Stimulated activated memory B cell treated with anti-CD40 and anti-IgM and Interleukin-4, amounts not matched to agents 10 μg/mL and 1 μg/mL and 100 μg/mL, for 72 hours (primary cell): ENCODE data around the gene TMEM120B.
"Not testable (repeated sequence)": the region's sequence is repeated elsewhere in the genome, so short reads cannot be mapped to it uniquely, and the experiment has no call there.

Experiments
- ATAC-seq: fragments of 150-1000 bp; cut with Tn5 transposase; 2 replicates; pipeline ENCODE4 v1.10.0; 2021
- H3K27ac Mint-ChIP-seq: one replicate; pipeline ENCODE4 v1.8.0; 2022; ENCODE audit warnings: mild to moderate bottlenecking, mixed read lengths
- H3K27me3 Mint-ChIP-seq: one replicate; pipeline ENCODE4 v1.8.0; 2022; ENCODE audit warnings: mixed read lengths
- H3K36me3 Mint-ChIP-seq: one replicate; pipeline ENCODE4 v1.8.0; 2022; ENCODE audit warnings: mixed read lengths
- H3K4me1 Mint-ChIP-seq: one replicate; pipeline ENCODE4 v1.8.0; 2022; ENCODE audit warnings: mixed read lengths
- H3K4me3 Mint-ChIP-seq: one replicate; pipeline ENCODE4 v1.8.0; 2022; ENCODE audit warnings: mild to moderate bottlenecking, moderate library complexity, mixed read lengths
- H3K9me3 Mint-ChIP-seq: one replicate; pipeline ENCODE4 v1.8.0; 2022; ENCODE audit warnings: mixed read lengths

Gene TMEM120B

GRCh38 chr12:121717041-121717699 lies 4.6 kb downstream of the TMEM120B start:
- no peaks in the 10 kb centered on the region for H3K9me3 Mint-ChIP-seq
- H3K36me3 Mint-ChIP-seq = peaks cover 20% of the 10 kb centered on the region
- H3K4me3 Mint-ChIP-seq = no peak overlapping the region
- no peaks in the 10 kb centered on the region for H3K27me3 Mint-ChIP-seq
- no peak overlapping the region for H3K27ac Mint-ChIP-seq
- peaks cover 21% of the 10 kb centered on the region for H3K4me1 Mint-ChIP-seq
- no peak for ATAC-seq

DNA sequence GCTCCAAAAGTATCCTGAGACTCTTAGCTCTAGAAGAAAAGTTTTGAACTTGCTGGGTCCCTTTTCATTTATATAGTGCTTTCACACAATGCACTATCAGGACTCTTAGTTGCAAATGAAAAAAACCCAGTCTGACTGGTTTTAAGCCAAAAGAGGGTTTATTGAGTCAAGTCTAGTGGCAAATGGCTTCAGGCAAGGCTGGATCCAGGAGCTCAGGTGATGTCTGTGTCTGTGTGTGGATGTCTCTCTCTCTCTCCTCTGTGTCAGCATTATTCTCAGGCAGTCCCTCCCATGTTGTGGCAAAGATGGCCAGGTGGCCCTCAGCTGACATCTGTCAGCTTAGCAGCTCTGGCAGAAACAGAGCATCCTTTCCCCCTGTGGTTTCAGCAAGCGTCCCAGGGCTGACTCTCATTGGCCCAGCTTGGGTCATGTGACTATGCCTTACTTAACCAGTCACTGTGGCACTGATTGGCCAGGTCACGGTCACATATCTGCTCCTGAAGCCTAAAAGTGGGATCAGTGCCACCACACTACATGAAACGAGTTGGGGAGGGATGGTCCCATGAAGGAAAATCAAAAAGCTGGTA lies 6.2 kb downstream of the TMEM120B start:
- no peaks in the 10 kb centered on the region for H3K27me3 Mint-ChIP-seq
- ATAC-seq = no peak
- peaks cover 11% of the 10 kb centered on the region for H3K4me1 Mint-ChIP-seq
- no peak overlapping the region for H3K27ac Mint-ChIP-seq
- no peak overlapping the region for H3K4me3 Mint-ChIP-seq
- H3K9me3 Mint-ChIP-seq = no peaks in the 10 kb centered on the region
- H3K36me3 Mint-ChIP-seq = peaks cover 26% of the 10 kb centered on the region

- ATAC-seq = no peak
- H3K9me3 Mint-ChIP-seq = no peaks in the 10 kb centered on the region
- peaks cover 25% of the 10 kb centered on the region for H3K36me3 Mint-ChIP-seq
- no peak overlapping the region for H3K27ac Mint-ChIP-seq
- no peaks in the 10 kb centered on the region for H3K27me3 Mint-ChIP-seq
- no peaks in the 10 kb centered on the region for H3K4me1 Mint-ChIP-seq
- no peak overlapping the region for H3K4me3 Mint-ChIP-seq
Observed at GRCh38 chr12:121719926-121720414, 7.4 kb downstream of the TMEM120B start.

- Mint-ChIP-seq H3K27ac (no peak overlapping the region), H3K36me3 (peaks cover 25% of the 10 kb centered on the region), H3K4me3 (no peak overlapping the region), H3K27me3 (no peaks in the 10 kb centered on the region), H3K4me1 (no peaks in the 10 kb centered on the region), H3K9me3 (no peaks in the 10 kb centered on the region)
- no peak for ATAC-seq
Observed at GRCh38 chr12:121720762-121721161, 8.2 kb downstream of the TMEM120B start.

- Mint-ChIP-seq H3K9me3 (no peaks in the 10 kb centered on the region), H3K36me3 (peaks cover 25% of the 10 kb centered on the region), H3K4me1 (no peaks in the 10 kb centered on the region), H3K27me3 (no peaks in the 10 kb centered on the region), H3K27ac (no peak overlapping the region), H3K4me3 (no peak overlapping the region)
- ATAC-seq = no peak
Observed at GRCh38 chr12:121722511-121722910, 10.0 kb downstream of the TMEM120B start.

DNA sequence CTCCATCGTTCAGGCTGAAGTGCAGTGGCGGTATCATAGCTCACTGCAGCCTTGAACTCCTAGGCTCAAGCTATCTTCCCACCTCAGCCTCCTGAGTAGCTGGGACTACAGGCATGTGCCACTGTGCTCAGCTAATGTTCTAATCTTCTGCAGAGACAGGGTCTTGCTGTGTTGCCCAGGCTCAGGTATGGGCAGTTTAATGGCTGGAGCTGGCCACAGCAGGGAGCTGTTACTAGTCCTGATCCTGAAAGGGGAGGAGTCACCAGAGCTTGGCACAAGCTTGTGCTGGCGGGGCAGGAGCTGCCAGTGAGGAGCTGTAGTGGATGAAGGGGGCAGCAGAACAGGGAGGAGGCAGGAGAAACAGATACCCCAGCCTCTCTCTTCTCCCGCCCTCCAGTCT lies 10.6 kb downstream of the TMEM120B start:
- H3K27ac Mint-ChIP-seq = no peak overlapping the region
- H3K4me3 Mint-ChIP-seq = no peak overlapping the region
- peaks cover 25% of the 10 kb centered on the region for H3K36me3 Mint-ChIP-seq
- ATAC-seq = no peak
- no peaks in the 10 kb centered on the region for H3K27me3 Mint-ChIP-seq
- H3K9me3 Mint-ChIP-seq = no peaks in the 10 kb centered on the region
- no peaks in the 10 kb centered on the region for H3K4me1 Mint-ChIP-seq

- Mint-ChIP-seq H3K27ac (no peak overlapping the region), H3K4me1 (no peaks in the 10 kb centered on the region)
Observed at GRCh38 chr12:121724925-121725324, 12.4 kb downstream of the TMEM120B start.

DNA sequence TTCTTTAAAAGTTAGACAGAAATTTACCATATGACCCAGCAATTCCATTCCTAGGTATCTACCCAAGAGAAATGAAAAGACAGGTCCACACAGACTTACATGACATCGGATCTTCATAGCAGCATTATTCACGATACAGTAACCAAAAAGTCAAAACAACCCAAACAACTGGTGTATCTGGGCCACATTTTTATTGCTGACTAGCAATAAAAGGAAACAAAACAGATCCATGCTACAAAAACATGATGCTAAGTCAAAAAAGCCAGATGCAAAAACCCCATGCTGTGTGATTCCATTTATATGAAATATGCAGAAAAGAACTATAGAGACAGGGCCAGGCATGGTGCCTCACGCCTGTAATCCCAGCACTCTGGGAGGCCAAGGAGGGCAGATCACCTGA lies 12.9 kb downstream of the TMEM120B start:
- no peaks in the 10 kb centered on the region for H3K27me3 Mint-ChIP-seq
- H3K4me3 Mint-ChIP-seq = no peak overlapping the region
- no peak for ATAC-seq
- no peaks in the 10 kb centered on the region for H3K9me3 Mint-ChIP-seq
- no peak overlapping the region for H3K27ac Mint-ChIP-seq
- H3K4me1 Mint-ChIP-seq = no peaks in the 10 kb centered on the region
- H3K36me3 Mint-ChIP-seq = peaks cover 20% of the 10 kb centered on the region

More at GRCh38 chr12:121724925-121725324, 12.4 kb downstream of the TMEM120B start:
- H3K9me3 Mint-ChIP-seq = no peaks in the 10 kb centered on the region
- peaks cover 20% of the 10 kb centered on the region for H3K36me3 Mint-ChIP-seq
- ATAC-seq = no peak
- no peaks in the 10 kb centered on the region for H3K27me3 Mint-ChIP-seq
- H3K4me3 Mint-ChIP-seq = no peak overlapping the region

- H3K9me3 Mint-ChIP-seq = no peaks in the 10 kb centered on the region
- no peak for ATAC-seq
- H3K27ac Mint-ChIP-seq = no peak overlapping the region
- H3K4me1 Mint-ChIP-seq = no peaks in the 10 kb centered on the region
- peaks cover 14% of the 10 kb centered on the region for H3K36me3 Mint-ChIP-seq
- no peaks in the 10 kb centered on the region for H3K27me3 Mint-ChIP-seq
- no peak overlapping the region for H3K4me3 Mint-ChIP-seq
Observed at GRCh38 chr12:121729021-121729420, 16.5 kb downstream of the TMEM120B start.

GRCh38 chr12:121731473-121731872 lies 18.9 kb downstream of the TMEM120B start:
- no peak overlapping the region for H3K4me3 Mint-ChIP-seq
- ATAC-seq = no peak

GRCh38 chr12:121733849-121734248 lies 21.3 kb downstream of the TMEM120B start:
- Mint-ChIP-seq H3K27ac (no peak overlapping the region), H3K9me3 (no peaks in the 10 kb centered on the region), H3K27me3 (no peaks in the 10 kb centered on the region), H3K36me3 (peaks cover 4% of the 10 kb centered on the region), H3K4me1 (no peaks in the 10 kb centered on the region), H3K4me3 (no peak overlapping the region)
- ATAC-seq = no peak

More at GRCh38 chr12:121731473-121731872, 18.9 kb downstream of the TMEM120B start:
- Mint-ChIP-seq H3K27ac (no peak overlapping the region), H3K27me3 (no peaks in the 10 kb centered on the region), H3K9me3 (no peaks in the 10 kb centered on the region), H3K36me3 (no peaks in the 10 kb centered on the region), H3K4me1 (no peaks in the 10 kb centered on the region)

GRCh38 chr12:121738340-121738858 lies 25.8 kb downstream of the TMEM120B start:
- H3K4me3 Mint-ChIP-seq = no peak overlapping the region
- no peak for ATAC-seq
- H3K9me3 Mint-ChIP-seq = no peaks in the 10 kb centered on the region
- H3K4me1 Mint-ChIP-seq = no peaks in the 10 kb centered on the region
- no peaks in the 10 kb centered on the region for H3K27me3 Mint-ChIP-seq
- H3K36me3 Mint-ChIP-seq = peaks cover 4% of the 10 kb centered on the region
- H3K27ac Mint-ChIP-seq = no peak overlapping the region

GRCh38 chr12:121740847-121741246 lies 28.3 kb downstream of the TMEM120B start:
- Mint-ChIP-seq H3K4me1 (no peaks in the 10 kb centered on the region), H3K27me3 (no peaks in the 10 kb centered on the region), H3K4me3 (no peak overlapping the region), H3K9me3 (no peaks in the 10 kb centered on the region), H3K36me3 (peaks cover 8% of the 10 kb centered on the region), H3K27ac (no peak overlapping the region)
- ATAC-seq = no peak

DNA sequence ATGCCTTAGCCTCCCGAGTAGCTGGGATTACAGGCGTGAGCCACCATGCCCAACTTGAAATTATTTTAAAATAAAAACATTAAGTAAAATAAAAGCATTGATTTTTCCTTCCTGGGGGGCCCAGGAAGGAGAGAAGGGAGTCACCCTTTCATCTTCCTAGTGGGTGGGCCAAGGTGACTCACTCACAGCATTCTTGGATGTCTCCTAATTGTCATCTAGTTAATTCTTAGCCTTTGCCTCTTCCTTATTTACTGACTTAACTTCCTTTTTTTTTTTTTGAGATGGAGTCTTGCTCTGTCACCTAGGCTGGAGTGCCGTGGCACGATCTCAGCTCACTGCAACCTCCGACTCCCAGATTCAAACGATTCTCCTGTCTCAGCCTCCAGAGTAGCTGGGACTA lies 29.2 kb downstream of the TMEM120B start:
- Mint-ChIP-seq H3K4me1 (no peaks in the 10 kb centered on the region), H3K27ac (no peak overlapping the region), H3K36me3 (peaks cover 8% of the 10 kb centered on the region), H3K4me3 (no peak overlapping the region), H3K9me3 (no peaks in the 10 kb centered on the region), H3K27me3 (no peaks in the 10 kb centered on the region)
- ATAC-seq = no peak

DNA sequence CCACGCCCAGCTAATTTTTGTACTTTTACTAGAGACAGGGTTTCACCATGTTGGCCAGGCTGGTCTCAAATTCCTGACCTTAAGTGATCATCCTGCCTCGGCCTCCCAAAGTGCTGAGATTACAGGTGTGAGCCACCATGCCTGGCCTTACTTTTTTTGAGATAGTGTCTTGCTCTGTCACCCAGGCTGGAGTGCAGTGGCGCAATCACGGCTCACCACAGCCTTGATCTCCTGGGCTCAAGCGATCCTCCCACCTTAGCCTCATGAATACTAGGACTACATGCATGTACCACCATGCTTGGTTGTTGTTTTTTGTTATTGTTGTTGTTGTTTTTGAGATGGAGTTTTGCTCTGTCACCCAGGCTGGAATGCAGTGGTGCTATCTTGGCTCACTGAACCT lies 33.0 kb downstream of the TMEM120B start:
- H3K9me3 Mint-ChIP-seq, H3K4me1 Mint-ChIP-seq, H3K27ac Mint-ChIP-seq: not testable (repeated sequence)

DNA sequence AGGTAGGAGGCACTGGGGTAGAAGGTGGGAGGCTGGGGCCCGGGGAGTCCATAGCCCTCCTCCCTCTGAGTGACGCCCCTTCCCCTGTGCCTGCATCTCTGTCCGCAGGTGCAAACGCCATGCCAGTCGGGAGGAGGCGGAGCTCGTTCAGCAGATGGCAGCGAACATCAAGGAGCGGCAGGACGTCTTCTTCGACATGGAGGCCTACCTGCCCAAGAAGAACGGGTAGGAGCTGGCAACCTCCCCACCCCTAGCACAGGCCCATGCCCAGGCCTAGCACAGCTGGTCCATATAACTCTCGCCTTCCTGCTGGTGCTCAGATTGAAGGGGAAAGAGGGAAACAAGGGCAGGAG lies 35.6 kb downstream of the TMEM120B start:
- no peaks in the 10 kb centered on the region for H3K9me3 Mint-ChIP-seq
- peak overlapping the region; percentile 9 for H3K27ac Mint-ChIP-seq
- ATAC-seq = no peak
- no peak overlapping the region for H3K4me3 Mint-ChIP-seq
- no peaks in the 10 kb centered on the region for H3K4me1 Mint-ChIP-seq
- H3K27me3 Mint-ChIP-seq = no peaks in the 10 kb centered on the region
- peaks cover 19% of the 10 kb centered on the region for H3K36me3 Mint-ChIP-seq

More for the DNA sequence above, 33.0 kb downstream of the TMEM120B start:
- not testable (repeated sequence) for H3K27me3 Mint-ChIP-seq, H3K36me3 Mint-ChIP-seq, ATAC-seq, H3K4me3 Mint-ChIP-seq
